ENCODE data around the gene STIMATE.

The STIMATE gene

GRCh38 chr3:52838561-52839267 lies 58.6 kb downstream of the STIMATE start:
- DNase-seq, result no peak

DNA sequence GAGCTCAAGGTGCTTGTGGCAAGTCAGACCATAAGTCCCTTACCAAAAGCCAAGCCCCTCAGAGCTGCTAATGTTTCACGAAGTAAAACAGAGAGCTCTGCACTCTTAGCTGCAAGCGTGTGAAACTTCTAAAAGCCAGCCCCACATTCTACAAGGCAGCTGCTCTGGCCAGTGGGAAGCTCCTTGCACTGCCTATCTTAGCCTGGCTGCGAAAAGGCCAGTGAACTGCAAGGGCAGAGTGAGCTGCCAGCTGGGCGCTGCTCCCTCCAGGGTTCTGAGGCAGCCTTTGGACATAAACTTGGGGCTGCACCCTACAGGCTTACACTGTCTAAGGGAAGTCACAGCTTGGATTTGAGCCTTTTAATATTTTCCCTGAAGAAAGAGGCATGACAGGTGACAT lies 60.4 kb downstream of the STIMATE start:
- DNase-seq, result no peak

- no peak for DNase-seq
Measured at GRCh38 chr3:52836471-52836845, 60.9 kb downstream of the STIMATE start.

GRCh38 chr3:52835766-52836470 lies 61.4 kb downstream of the STIMATE start:
- DNase-seq, result no peak

DNA sequence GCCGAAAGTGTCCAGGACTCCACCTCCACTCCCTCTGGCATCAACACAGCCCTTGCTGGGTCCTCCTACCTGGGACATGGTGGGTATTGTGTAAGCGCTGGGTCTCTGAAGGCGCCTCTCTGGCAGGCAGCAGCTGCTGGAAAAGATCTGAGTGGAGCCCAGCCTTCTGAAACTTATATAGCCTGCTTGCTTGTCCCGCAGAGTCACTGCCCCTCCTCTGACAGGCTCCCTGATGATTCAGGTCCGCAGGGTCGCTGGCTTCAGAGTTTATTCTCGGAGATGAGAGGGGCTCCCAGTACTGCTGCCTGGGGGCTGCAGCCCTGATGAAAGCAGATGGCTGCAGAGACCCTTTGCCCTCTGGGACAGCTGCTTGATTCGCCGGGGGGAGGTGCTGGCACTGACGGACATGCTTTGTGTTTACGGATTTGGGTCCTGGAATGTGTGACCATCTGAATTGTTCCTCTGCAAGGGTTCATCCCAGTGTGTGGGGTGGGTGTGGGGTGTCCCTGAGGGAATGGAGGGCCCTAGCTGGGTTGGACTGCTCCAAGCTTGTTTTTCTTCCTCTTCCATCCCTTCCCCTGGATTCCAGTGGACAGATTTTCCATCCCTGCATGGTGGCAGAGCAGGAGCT lies 62.4 kb downstream of the STIMATE start, which contains the start of gene MUSTN1:
Gene MUSTN1, minus strand, starts transcription at position 149 of the 631 bp plus-strand sequence. Its CDS starts 71 bp downstream, at position 78.
- no peak for DNase-seq

DNA sequence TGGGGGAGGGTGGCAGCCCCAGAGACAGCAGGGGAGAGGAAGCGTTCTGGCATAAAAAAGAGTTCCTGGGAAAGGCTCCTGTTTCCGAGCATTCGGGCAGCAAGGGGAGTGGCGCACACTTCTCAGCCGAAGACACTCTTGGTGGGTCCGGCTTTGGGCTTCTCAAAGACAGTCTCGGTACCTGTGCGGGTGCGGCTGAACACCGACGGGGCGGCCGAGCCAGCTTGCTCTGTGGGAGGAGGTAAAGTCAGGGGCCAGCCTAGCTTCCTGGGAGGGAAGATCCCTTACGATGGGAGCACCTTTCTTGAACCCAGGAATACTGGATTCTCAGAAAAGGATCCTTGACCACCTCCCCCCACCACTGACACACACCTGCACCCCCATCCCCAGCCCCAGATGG lies 64.1 kb downstream of the STIMATE start:
- DNase-seq, result no peak

- no peak for DNase-seq
Measured at GRCh38 chr3:52831500-52832301, 65.6 kb downstream of the STIMATE start.

DNA sequence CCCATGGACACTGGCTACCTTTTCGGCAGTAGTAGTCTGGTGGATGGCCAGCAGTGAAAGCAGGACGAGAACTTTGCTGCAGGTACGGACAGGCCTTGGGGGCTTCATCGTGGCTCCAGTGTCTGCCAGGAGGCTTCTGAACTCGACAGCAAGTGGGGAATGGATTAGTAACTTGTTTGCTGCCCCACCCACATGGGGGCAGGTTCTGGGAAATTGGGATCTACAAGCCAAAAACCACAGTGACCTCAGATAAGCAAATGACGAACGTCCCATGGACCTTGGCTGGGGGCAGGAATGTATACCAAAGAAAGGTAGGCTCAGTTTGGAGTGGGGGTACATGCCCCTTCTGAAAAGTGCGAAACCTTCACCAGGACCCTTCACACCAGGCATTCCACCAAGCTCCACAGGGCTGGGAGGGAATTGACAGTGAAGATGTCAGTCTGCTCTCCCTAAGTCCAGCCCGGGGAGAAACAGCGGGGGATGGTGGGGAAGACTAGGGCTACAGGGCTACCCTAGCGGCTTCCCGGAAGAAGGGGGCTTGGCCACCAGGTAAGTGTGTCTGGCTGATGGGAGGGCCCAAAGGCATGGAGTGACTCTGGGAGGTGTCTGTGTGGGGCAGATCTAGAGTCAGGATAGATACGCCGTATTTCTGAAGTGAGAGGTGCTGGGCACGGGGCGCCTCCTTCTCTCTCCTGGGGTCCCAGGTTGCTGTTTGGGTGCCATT lies 66.7 kb downstream of the STIMATE start, which contains the start of gene ITIH4:
Gene ITIH4, minus strand, starts transcription at position 138 of the 724 bp plus-strand sequence. Its CDS starts 30 bp downstream, at position 108.
- DNase-seq, result no peak

- DNase-seq, result no peak
Measured at GRCh38 chr3:52829906-52830463, 67.4 kb downstream of the STIMATE start.

DNA sequence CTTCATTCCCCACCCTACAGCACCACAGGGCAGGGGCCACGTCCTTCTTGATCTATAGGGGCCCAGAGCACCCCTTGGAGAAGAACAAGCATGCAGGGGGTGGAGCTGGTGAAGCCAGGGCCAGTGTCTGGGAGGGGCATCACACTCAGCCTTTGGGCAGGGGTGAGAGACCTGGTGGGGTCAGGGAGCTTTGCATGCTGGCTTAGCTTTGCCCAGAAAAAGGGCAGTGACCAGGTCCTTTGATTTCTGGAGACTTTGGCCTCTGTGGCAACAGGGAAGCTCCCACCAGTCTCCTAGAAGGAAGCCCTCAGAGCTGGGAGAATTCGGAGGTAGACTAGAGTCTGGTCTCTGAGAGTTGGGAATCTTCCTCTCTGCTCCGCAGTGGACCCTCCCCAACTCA lies 67.9 kb downstream of the STIMATE start:
- no peak for DNase-seq

- DNase-seq, result no peak
Measured at GRCh38 chr3:52827866-52828376, 69.4 kb downstream of the STIMATE start.

DNA sequence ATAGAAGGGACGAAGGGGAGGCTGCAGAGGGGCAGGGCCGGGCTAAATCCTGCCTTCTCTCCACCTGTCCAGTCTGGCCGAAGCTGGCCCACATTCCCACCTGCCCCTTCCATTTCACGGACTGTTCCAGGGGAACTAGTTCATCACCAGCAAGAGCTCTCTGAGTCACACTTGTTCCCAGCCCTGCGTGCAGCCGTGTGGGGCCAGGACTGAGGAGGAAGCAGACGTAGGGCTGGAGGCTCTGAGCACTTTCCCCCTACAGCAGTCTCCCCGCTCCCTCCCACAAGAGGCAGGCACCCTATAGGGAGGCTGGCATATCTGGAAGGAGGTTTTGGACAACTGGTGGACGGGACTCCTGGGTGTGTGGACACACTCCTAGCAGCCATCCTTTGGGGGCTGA lies 69.9 kb downstream of the STIMATE start:
- no peak for DNase-seq

DNA sequence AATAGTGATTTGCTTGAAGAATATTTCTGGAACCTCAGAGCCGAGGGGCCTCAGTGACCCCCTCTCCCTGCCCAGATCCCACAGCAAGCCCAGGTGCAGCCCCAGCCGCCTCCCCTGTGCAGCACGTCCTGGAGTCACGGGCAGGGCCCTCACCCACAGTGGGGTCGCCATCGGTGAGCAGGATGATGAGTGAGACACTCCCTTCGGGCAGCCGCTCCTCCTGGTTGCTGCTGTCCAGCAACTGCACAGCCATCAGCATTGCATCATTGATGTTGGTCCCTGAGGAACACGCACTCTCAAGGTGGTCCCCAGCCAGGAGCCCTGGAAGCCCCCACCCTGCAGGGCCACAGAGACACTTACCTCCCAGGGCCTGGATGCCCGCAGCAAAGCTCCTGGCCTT lies 73.3 kb downstream of the STIMATE start:
- DNase-seq, result no peak

DNA sequence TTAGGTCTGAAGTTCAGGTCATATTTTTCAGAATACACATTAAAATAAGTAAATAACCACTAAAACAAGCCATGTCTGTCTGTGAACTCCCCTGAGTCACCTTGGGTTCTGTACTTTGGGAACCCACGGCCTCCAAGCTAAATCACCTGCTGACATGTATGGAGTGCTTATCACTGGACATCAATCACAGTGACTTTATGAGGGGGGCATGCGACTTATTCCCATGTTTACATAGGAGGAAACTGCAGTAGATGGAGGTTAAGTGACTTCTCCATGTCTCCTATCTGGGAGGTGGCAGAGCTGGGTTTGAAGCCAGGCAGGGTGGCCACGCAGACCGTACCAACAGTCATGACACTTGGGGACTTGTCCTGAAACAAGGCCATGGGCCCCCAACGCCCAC lies 75.0 kb downstream of the STIMATE start:
- no peak for DNase-seq

- no peak for DNase-seq
Measured at GRCh38 chr3:52820736-52821135, 76.6 kb downstream of the STIMATE start.

DNA sequence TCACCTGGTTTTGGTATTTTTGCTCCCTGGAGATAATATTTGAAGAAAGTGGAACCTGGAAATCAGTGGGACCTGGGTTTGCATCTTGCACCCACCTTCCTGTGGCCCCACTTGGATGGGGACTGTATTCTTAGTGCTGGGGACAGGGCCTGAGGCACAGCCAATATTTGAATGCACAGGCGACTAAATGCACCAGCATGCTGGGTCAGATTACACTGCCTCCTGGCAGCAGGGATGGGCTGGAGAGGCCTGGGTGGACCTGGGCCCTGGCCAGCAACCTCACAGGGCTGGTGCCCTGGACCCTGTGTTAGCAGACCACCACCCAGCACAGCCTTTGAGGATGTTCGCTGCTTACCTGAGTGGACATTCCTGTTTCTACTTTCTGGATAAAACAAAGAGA lies 77.4 kb downstream of the STIMATE start:
- DNase-seq, result no peak

DNA sequence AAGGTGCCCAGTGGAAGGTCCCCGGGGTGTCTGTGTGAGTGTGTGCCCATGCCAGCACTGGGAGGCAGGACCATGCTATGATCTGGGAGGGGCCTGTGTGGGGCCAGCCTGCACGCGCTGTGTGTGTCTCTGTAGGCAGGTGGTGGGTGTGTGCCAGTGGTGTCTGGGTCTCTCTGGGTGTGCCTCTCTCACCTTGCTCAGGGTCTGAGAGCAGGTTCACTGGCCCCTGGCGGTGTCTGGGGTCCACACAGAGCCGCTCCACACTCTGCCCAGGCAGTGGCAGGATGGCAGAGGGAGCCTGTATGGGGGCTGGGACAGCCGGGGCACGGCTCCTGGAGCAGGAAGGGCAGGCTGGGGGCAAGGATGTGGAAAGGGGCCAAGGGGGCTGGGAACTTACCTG lies 79.5 kb downstream of the STIMATE start:
- DNase-seq, result no peak

GRCh38 chr3:52817221-52817620 lies 80.1 kb downstream of the STIMATE start:
- no peak for DNase-seq

DNA sequence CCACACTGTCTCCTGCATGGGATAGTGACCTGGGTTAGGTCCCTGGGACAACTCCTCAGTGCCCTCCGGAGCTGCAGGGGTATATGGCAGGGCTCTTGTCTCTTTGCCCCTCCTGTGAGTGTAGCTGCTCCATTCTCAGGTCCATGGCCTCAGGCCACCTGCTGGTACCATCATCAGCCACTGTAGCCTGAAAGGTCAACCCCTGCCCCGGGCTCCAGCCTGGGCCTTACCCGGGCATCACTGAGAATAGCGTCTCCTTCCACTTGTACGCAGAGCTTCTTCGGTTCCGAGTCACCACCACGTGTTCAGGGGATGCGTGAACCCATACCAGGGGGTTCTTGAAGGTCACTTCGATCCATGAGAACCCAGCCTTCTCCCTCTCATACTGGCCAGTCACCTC lies 80.7 kb downstream of the STIMATE start:
- DNase-seq, result no peak

GRCh38 chr3:52816199-52816598 lies 81.1 kb downstream of the STIMATE start:
- no peak for DNase-seq

GRCh38 chr3:52813810-52814209 lies 83.5 kb downstream of the STIMATE start:
- DNase-seq, result no peak
